Loucy (cell line): Measurements from ENCODE around the gene TMEM87B.
"Not testable (repeated sequence)": the region's sequence is repeated elsewhere in the genome, so short reads cannot be mapped to it uniquely, and the experiment has no call there.

Source experiments
- H2AFZ ChIP-seq: fragments of 200-600 bp; sonication (generic); 2 replicates; pipeline ENCODE4 v1.6.0; 2016; ENCODE audit warnings: antibody characterized with exemption, mild to moderate bottlenecking, low read length, moderate library complexity
- H3F3A ChIP-seq: fragments of 200-600 bp; 2 replicates; pipeline ENCODE4 v1.6.0; 2016; ENCODE audit warnings: antibody characterized with exemption, low read depth, mild to moderate bottlenecking
- H3K27me3 ChIP-seq: fragments of 200-600 bp; sonication (generic); 2 replicates; pipeline ENCODE4 v1.6.1; 2014; ENCODE audit warnings: low read length, mild to moderate bottlenecking; ENCODE audit not compliant: insufficient read depth, poor library complexity, severe bottlenecking
- H3K36me3 ChIP-seq: fragments of 200-600 bp; sonication (generic); 2 replicates; pipeline ENCODE4 v1.6.1; 2016; ENCODE audit warnings: low read length; ENCODE audit not compliant: insufficient read depth
- H3K4me1 ChIP-seq: fragments of 200-600 bp; sonication (generic); 2 replicates; pipeline ENCODE4 v1.5.1; 2014; ENCODE audit warnings: low read length, mild to moderate bottlenecking; ENCODE audit not compliant: insufficient read depth, poor library complexity, severe bottlenecking
- H3K4me2 ChIP-seq: fragments of 200-600 bp; sonication (generic); 2 replicates; pipeline ENCODE4 v1.6.0; 2014; ENCODE audit warnings: antibody characterized with exemption, low read length, low read depth, mild to moderate bottlenecking; ENCODE audit not compliant: poor library complexity, severe bottlenecking
- H3K4me3 ChIP-seq: fragments of 200-600 bp; sonication (generic); 2 replicates; pipeline ENCODE4 v1.5.1; 2014; ENCODE audit warnings: low read length, mild to moderate bottlenecking, mixed read lengths; ENCODE audit not compliant: poor library complexity, severe bottlenecking
- H3K79me2 ChIP-seq: fragments of 200-600 bp; sonication (generic); 2 replicates; pipeline ENCODE4 v1.6.1; 2014; ENCODE audit warnings: low read length; ENCODE audit not compliant: insufficient read depth
- H3K9ac ChIP-seq: fragments of 200-600 bp; sonication (generic); 2 replicates; pipeline ENCODE4 v1.6.0; 2014; ENCODE audit warnings: mild to moderate bottlenecking, low read depth, low read length, moderate library complexity; ENCODE audit not compliant: poor library complexity, severe bottlenecking
- H3K9me2 ChIP-seq: fragments of 200-600 bp; sonication (generic); replicated peaks from 2 replicates; pipeline ENCODE4 v1.6.1; 2016; ENCODE audit warnings: low read depth, low read length, mixed read lengths
- H3K9me3 ChIP-seq: fragments of 200-600 bp; sonication (generic); 2 replicates; pipeline ENCODE4 v1.6.1; 2014; ENCODE audit warnings: mild to moderate bottlenecking, antibody characterized with exemption, low read length, low read depth; ENCODE audit not compliant: insufficient read depth
- H4K20me1 ChIP-seq: fragments of 200-600 bp; sonication (generic); 2 replicates; pipeline ENCODE4 v1.6.0; 2014; ENCODE audit warnings: antibody characterized with exemption, low read length, mild to moderate bottlenecking; ENCODE audit not compliant: insufficient read depth, poor library complexity, severe bottlenecking
- EZH2phosphoT487 ChIP-seq: fragments of 200-600 bp; IDR thresholded peaks from 2 replicates; pipeline ENCODE4 v1.6.1; 2018; ENCODE audit warnings: antibody characterized with exemption, mild to moderate bottlenecking, moderate library complexity, borderline replicate concordance
- TF ChIP-seq, protein P1 (sequence below): fragments of 200-600 bp; sonication (generic); conservative IDR thresholded peaks from 2 replicates; pipeline ENCODE4 v1.5.1; 2014; ENCODE audit warnings: mild to moderate bottlenecking, antibody characterized with exemption, low read length

The TMEM87B gene

DNA sequence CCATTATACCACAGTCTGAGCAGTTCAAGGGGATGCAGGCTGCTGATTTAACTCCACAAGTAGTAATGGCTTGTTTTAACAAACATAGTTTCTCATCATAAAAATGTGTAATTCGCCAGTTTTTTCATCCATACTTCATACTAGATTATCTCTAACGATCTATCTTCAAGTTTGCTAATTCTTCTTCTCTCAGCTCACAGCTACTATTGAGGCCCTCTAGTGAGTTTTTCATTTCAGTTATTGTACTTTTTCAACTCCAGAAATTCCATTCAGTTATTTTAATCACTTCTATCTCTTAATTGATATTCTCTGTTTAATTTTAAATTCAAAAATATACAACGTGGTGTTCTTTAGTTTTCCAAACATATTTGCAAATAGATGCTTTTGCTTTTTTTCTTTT, 20.1 kb upstream of the TMEM87B start:
- Histone ChIP-seq H3K4me2 (no peak overlapping the region), H3K36me3 (no peaks in the 10 kb centered on the region), H4K20me1 (no peaks in the 10 kb centered on the region), H3K4me1 (peaks cover 10% of the 10 kb centered on the region), H3K4me3 (no peak overlapping the region), H3K9ac (no peak overlapping the region), H2AFZ (no peak overlapping the region), H3K9me2 (no peaks in the 10 kb centered on the region), H3K79me2 (no peaks in the 10 kb centered on the region), H3K9me3 (no peaks in the 10 kb centered on the region; the same call in 1 of the 2 replicates), H3K27me3 (no peaks in the 10 kb centered on the region), H3F3A (no peaks in the 10 kb centered on the region)
- TF ChIP-seq, protein P1, sequence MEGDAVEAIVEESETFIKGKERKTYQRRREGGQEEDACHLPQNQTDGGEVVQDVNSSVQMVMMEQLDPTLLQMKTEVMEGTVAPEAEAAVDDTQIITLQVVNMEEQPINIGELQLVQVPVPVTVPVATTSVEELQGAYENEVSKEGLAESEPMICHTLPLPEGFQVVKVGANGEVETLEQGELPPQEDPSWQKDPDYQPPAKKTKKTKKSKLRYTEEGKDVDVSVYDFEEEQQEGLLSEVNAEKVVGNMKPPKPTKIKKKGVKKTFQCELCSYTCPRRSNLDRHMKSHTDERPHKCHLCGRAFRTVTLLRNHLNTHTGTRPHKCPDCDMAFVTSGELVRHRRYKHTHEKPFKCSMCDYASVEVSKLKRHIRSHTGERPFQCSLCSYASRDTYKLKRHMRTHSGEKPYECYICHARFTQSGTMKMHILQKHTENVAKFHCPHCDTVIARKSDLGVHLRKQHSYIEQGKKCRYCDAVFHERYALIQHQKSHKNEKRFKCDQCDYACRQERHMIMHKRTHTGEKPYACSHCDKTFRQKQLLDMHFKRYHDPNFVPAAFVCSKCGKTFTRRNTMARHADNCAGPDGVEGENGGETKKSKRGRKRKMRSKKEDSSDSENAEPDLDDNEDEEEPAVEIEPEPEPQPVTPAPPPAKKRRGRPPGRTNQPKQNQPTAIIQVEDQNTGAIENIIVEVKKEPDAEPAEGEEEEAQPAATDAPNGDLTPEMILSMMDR = no peak
- no peak for TF ChIP-seq EZH2phosphoT487

DNA sequence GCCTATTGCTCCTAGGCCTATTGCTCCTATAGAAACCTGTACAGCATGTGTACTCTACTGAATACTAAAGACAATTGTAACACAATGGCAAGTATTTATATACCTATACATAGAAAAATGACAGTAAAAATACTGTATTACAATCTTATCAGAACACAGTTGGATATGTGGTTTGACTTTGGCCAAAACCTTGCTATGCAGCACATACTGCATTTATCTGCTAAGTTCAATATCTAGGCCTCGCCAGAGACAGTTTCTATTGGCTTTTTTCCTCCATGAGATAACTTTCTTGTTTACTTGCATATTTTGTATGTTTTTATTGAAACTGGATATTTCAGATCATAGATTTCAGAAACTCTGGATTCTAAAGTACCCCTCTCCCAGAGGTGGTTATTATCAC, 19.3 kb upstream of the TMEM87B start:
- Histone ChIP-seq H4K20me1 (no peaks in the 10 kb centered on the region), H3F3A (no peaks in the 10 kb centered on the region), H3K9me2 (no peaks in the 10 kb centered on the region), H3K27me3 (no peaks in the 10 kb centered on the region), H3K9ac (no peak overlapping the region), H3K4me2 (no peak overlapping the region), H3K9me3 (no peaks in the 10 kb centered on the region; the same call in 1 of the 2 replicates), H3K79me2 (no peaks in the 10 kb centered on the region), H3K4me1 (peaks cover 10% of the 10 kb centered on the region), H3K36me3 (no peaks in the 10 kb centered on the region), H3K4me3 (no peak overlapping the region), H2AFZ (no peak overlapping the region)
- TF ChIP-seq, protein P1 = no peak
- no peak for TF ChIP-seq EZH2phosphoT487

DNA sequence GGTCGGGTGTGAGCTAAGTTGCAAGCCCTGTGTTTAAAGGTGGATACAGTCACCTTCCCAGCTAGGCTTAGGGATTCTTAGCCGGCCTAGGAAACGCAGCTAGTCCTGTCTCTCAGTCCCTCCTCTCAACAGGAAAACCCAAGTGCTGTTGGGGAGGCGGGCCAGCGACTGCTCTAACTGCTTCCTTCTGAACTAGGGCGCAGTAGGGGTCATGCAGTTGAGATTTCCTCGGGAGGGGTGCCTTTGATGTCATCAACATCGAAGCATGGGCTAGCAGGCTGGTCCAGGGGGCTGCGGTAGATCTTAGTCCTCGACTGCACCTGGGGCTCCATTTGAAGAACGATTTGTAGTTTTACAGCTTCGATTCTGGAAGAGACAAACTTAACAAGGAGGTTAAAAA, 15.5 kb upstream of the TMEM87B start:
- not testable (repeated sequence) for H3K36me3 ChIP-seq, H3K27me3 ChIP-seq, H2AFZ ChIP-seq, H3K4me3 ChIP-seq, H3K9me2 ChIP-seq, H4K20me1 ChIP-seq, H3K4me1 ChIP-seq, H3F3A ChIP-seq, H3K79me2 ChIP-seq, H3K9me3 ChIP-seq, H3K9ac ChIP-seq, H3K4me2 ChIP-seq

DNA sequence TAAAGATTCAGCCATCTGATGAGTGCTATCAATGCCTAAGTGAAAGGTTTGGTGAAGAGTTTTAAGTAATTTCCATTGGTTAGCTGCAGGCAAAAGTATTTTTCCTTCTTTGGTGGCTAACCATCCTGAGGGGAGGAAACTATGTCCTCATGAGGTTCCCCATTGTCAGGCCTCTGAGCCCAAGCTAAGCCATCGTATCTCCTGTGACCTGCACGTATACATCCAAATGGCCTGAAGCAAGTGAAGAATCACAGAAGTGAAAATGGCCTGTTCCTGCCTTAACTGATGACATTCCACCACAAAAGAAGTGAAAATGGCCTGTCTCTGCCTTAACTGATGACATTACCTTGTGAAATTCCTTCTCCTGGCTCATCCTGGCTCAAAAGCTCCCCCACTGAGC, 15.0 kb upstream of the TMEM87B start:
- H3K9me3 ChIP-seq, H3K4me2 ChIP-seq, H3K4me1 ChIP-seq: not testable (repeated sequence)

DNA sequence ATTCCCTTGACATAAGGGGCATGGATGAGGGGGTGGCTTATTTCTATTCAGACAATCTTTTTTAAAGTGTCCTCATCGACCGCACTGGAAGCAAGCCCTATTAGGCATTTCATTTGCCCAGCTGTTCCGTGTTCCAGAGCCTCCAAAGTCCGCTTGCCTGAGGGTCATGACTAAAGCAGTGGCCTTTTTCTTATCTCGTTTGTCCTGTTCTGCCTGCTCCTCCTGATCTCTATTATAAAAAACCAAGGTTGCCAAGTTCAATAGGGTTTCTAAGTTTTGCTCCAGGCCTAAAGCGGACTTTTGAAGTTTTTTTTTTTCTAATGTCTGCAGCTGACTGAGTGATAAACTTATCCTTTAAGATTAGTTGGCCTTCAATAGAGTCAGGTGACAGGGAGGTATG, 13.6 kb upstream of the TMEM87B start:
- not testable (repeated sequence) for H4K20me1 ChIP-seq, H3K4me1 ChIP-seq, H3K9me2 ChIP-seq, H3K4me3 ChIP-seq, H3K9me3 ChIP-seq, H3K9ac ChIP-seq, H3F3A ChIP-seq, H3K27me3 ChIP-seq, H3K79me2 ChIP-seq, H3K36me3 ChIP-seq, H3K4me2 ChIP-seq, H2AFZ ChIP-seq

More for the DNA sequence above, 15.0 kb upstream of the TMEM87B start:
- not testable (repeated sequence) for H3K9ac ChIP-seq, H4K20me1 ChIP-seq, H2AFZ ChIP-seq, H3K9me2 ChIP-seq, H3K36me3 ChIP-seq, H3K27me3 ChIP-seq, H3K79me2 ChIP-seq, H3F3A ChIP-seq, H3K4me3 ChIP-seq
